K562 (cell line): Measurements from ENCODE around the gene FMNL3. TPM values are rescaled to one million over a fixed set of nuclear protein-coding genes. Genes with fewer than 3 reads are reported as not detected.

Experiments used
- ATAC-seq: fragments of 200-7000 bp; cut with Tn5 transposase; 3 replicates; pipeline ENCODE4 v1.9.1; 2020; ENCODE audit warnings: moderate library complexity
- BruUV-seq: library from RNA; stranded (reverse); fragments of 400-500 nt; replicated peaks from 2 replicates; lab custom pipeline; 2021; lab: Mats Ljungman, UMichigan
- CTCF ChIA-PET: fragments of 300-600 bp; formaldehyde crosslinking; extraction: SDS; loops from one replicate; lab custom pipeline; 2021; ENCODE audit warnings: low intra/inter-chr PET ratio; lab: Yijun Ruan, JAX
- POLR2A ChIA-PET: fragments of 300-600, 350-650 bp; sonication (Branson Sonifier 250); formaldehyde crosslinking; extraction: SDS; loops from one replicate; lab custom pipeline; 2021; ENCODE audit warnings: antibody characterized with exemption, inconsistent platforms; lab: Yijun Ruan, JAX
- DNase-seq, 4 experiments: peaks; one replicate each; pipeline versions ENCODE4 v3.0.0 to v3.0.0-alpha.2; 2011 to 2018; ENCODE audit warnings: low spot score in 3 of 4, mixed read lengths in 3 of 4; ENCODE audit errors: extremely low read depth in 1 of 4
- FAIRE-seq: peaks from 2 replicates; lab custom pipeline; 2011; peaks lifted over from hg19 to GRCh38; lab: Jason Lieb, UNC
- H2AFZ ChIP-seq: 2 replicates; pipeline ENCODE4 v1.6.0; 2011; ENCODE audit warnings: low read depth, low read length, control low read depth, inconsistent platforms
- H3K27ac ChIP-seq: fragments of 200-600 bp; 3 replicates; pipeline ENCODE4 v1.8.0; 2011; ENCODE audit warnings: low read depth, mild to moderate bottlenecking, control low read depth, inconsistent platforms, low read length, moderate library complexity, mixed read lengths; ENCODE audit errors: extremely low read depth
- H3K27me3 ChIP-seq, 2 experiments: fragments of 300-600 bp in 1 of 2; 2 replicates in 1 of 2; 3 replicates in 1 of 2; pipeline versions ENCODE4 v1.6.0 to v1.8.0; 2011; ENCODE audit warnings: inconsistent platforms in 2 of 2, low read length in 2 of 2, mild to moderate bottlenecking in 1 of 2, mixed read lengths in 1 of 2, moderate library complexity in 1 of 2; ENCODE audit not compliant: control insufficient read depth in 2 of 2, insufficient read depth in 2 of 2
- H3K36me3 ChIP-seq: fragments of 300-600 bp; 3 replicates; pipeline ENCODE4 v1.8.0; 2011; ENCODE audit warnings: mild to moderate bottlenecking, low read length, inconsistent platforms; ENCODE audit not compliant: control insufficient read depth, insufficient read depth
- H3K4me1 ChIP-seq, 2 experiments: fragments of 200-600 bp in 1 of 2; replicated peaks in 1 of 2; 2 replicates in 1 of 2; 3 replicates in 1 of 2; pipeline versions ENCODE4 v1.5.1 to v1.8.0; 2011; ENCODE audit warnings: inconsistent platforms in 2 of 2, low read length in 2 of 2, mild to moderate bottlenecking in 1 of 2, mixed read lengths in 1 of 2, moderate library complexity in 1 of 2; ENCODE audit not compliant: control insufficient read depth in 2 of 2, insufficient read depth in 2 of 2
- H3K4me2 ChIP-seq: 2 replicates; pipeline ENCODE4 v1.6.1; 2011; ENCODE audit warnings: low read length, control low read depth, inconsistent platforms, mixed read lengths; ENCODE audit not compliant: insufficient read depth
- H3K4me3 ChIP-seq: fragments of 200-600 bp; sonication (generic), shearing (Covaris generic); 2 replicates; pipeline ENCODE4 v1.5.1; 2016; ENCODE audit warnings: control low read depth, inconsistent platforms
- H3K79me2 ChIP-seq: fragments of 200-600 bp; 3 replicates; pipeline ENCODE4 v1.8.0; 2011; ENCODE audit warnings: low read length, inconsistent platforms; ENCODE audit not compliant: control insufficient read depth, insufficient read depth
- H3K9ac ChIP-seq, 2 experiments: 2 replicates each; pipeline versions ENCODE4 v1.6.0 to v1.6.1; 2011; ENCODE audit warnings: low read depth in 2 of 2, low read length in 2 of 2, control low read depth in 1 of 2, inconsistent platforms in 1 of 2, mild to moderate bottlenecking in 1 of 2, mixed read lengths in 1 of 2; ENCODE audit not compliant: insufficient read depth in 1 of 2
- H3K9me1 ChIP-seq: one replicate; pipeline ENCODE4 v1.6.0; 2011; ENCODE audit warnings: inconsistent platforms, mild to moderate bottlenecking, low read length, moderate library complexity; ENCODE audit not compliant: control insufficient read depth, insufficient read depth
- H3K9me3 ChIP-seq: replicated peaks from 2 replicates; pipeline ENCODE4 v1.5.1; 2011; ENCODE audit warnings: low read depth, low read length, inconsistent platforms; ENCODE audit not compliant: control insufficient read depth, insufficient read depth
- H4K20me1 ChIP-seq: replicated peaks from 2 replicates; pipeline ENCODE4 v1.6.1; 2011; ENCODE audit warnings: low read length, inconsistent platforms, mixed read lengths; ENCODE audit not compliant: control insufficient read depth, insufficient read depth
- MAZ ChIP-seq, 2 experiments: fragments of 450-650 bp in 1 of 2; sonication (generic) in 1 of 2; formaldehyde crosslinking; IDR thresholded peaks in 1 of 2; conservative IDR thresholded peaks in 1 of 2; 2 replicates each; pipeline versions ENCODE4 v1.4.0 to v1.5.0; 2020; ENCODE audit warnings: mild to moderate bottlenecking in 1 of 2, missing genetic modification reagents in 1 of 2
- NFIC ChIP-seq: fragments of 450-650 bp; IDR thresholded peaks from 2 replicates; pipeline ENCODE4 v1.6.1; 2017; ENCODE audit warnings: mild to moderate bottlenecking, inconsistent platforms
- NRF1 ChIP-seq, 2 experiments: fragments of 450-650 bp; IDR thresholded peaks in 1 of 2; conservative IDR thresholded peaks in 1 of 2; 2 replicates each; pipeline ENCODE4 v1.6.1; 2014; ENCODE audit warnings: mild to moderate bottlenecking in 2 of 2
- POLR2AphosphoS5 ChIP-seq: IDR thresholded peaks from 2 replicates; pipeline ENCODE4 v1.6.1; 2011; ENCODE audit warnings: mild to moderate bottlenecking, low read depth, low read length, moderate library complexity; ENCODE audit not compliant: control insufficient read depth, insufficient read depth
- SMAD4 ChIP-seq: fragments of 250-450 bp; sonication (Bioruptor Pico); conservative IDR thresholded peaks from 2 replicates; pipeline ENCODE4 v1.8.0; 2021; ENCODE audit warnings: inconsistent platforms, mild to moderate bottlenecking, moderate library complexity
- ZNF239 ChIP-seq: fragments of 250-450 bp; sonication (Bioruptor Pico); IDR thresholded peaks from 2 replicates; pipeline ENCODE4 v1.4.0; 2020; ENCODE audit warnings: mild to moderate bottlenecking
- WGBS: fragments of 100-300 bp; shearing (Covaris generic); methylation state at CpG from one replicate; pipeline ENCODE4 v1.1.6; 2016; ENCODE audit warnings: low coverage, mixed read lengths; ENCODE audit not compliant: insufficient coverage; ENCODE audit errors: missing lambda C conversion rate; 5-methylcytosine and 5-hydroxymethylcytosine counted together
- in situ Hi-C: fragments of 300-500 bp; cut with MboI; formaldehyde crosslinking; loops from 4 replicates; pipeline ENCODE4 v1.15.0; 2018; ENCODE audit warnings: inconsistent platforms, mixed read lengths
- intact Hi-C: fragments of 100-400 bp; cut with micrococcal nuclease; formaldehyde crosslinking; loops from 2 replicates; pipeline ENCODE4 v1.14.2; 2022
- polyA plus RNA-seq, 8 experiments: library from polyadenylated mRNA; depleted of rRNA in 4 of 8; stranded (reverse) in 5 of 8; unstranded in 3 of 8; fragments of >200 nt; fragmentation: Nextera tagmentation in 2 of 8; fragmentation: Illumina TruSeq in 1 of 8; extraction: Ambion mirVana in 2 of 8; extraction: Trizol in 1 of 8; gene quantifications; 2 replicates each; pipeline versions ENCODE4 v1.2.1 to v1.2.3, GENCODE V29; 2011 to 2014; ENCODE audit warnings: inconsistent platforms in 1 of 8, missing spikeins in 1 of 8
- total RNA-seq, 7 experiments: library from RNA; depleted of rRNA in 6 of 7; stranded (reverse); fragments of >200 nt in 6 of 7; fragmentation: Illumina TruSeq in 2 of 7; extraction: Trizol in 2 of 7; gene quantifications; 2 replicates each; pipeline versions ENCODE4 v1.2.1 to v1.2.3, GENCODE V29; 2011 to 2021; ENCODE audit warnings: low replicate concordance in 1 of 7
- TF ChIP-seq, protein P1 (sequence below), 2 experiments: fragments of 450-650 bp in 1 of 2; sonication (generic) in 1 of 2; formaldehyde crosslinking in 1 of 2; IDR thresholded peaks; 2 replicates each; pipeline versions ENCODE4 v1.7.1 to v1.9.0; 2016 to 2022; ENCODE audit warnings: inconsistent platforms in 1 of 2, mild to moderate bottlenecking in 1 of 2, missing genetic modification reagents in 1 of 2
- TF ChIP-seq, protein P2 (sequence below): fragments of 450-650 bp; formaldehyde crosslinking; IDR thresholded peaks from 2 replicates; pipeline ENCODE4 v1.4.0; 2020; ENCODE audit warnings: mild to moderate bottlenecking, moderate library complexity

The FMNL3 gene
- total and polyA plus RNA-seq, 9 of the 15 experiments (the other 6 are each of a cell fraction or from before 2014, with no cell fraction given): 0.49 to 14.4 (median 6.8) TPM

- no peaks in the 10 kb centered on the region for H3K27me3 ChIP-seq
- no peak for FAIRE-seq
- H3K4me3 ChIP-seq: no peak overlapping the region
- H3K36me3 ChIP-seq: no peaks in the 10 kb centered on the region
- peak in 1 of 4 experiments; percentile 45 for DNase-seq
- H2AFZ ChIP-seq: peak overlapping the region; percentile 57
- H3K9me3 ChIP-seq: no peaks in the 10 kb centered on the region
- peak overlapping the region; percentile 37; the same call in 1 of the 3 replicates for H3K27ac ChIP-seq
- ChIA-PET POLR2A (interaction anchor here (0.7 kb wide), 1 partner anchor 9 kb away, joined by 5 read pairs; no protein-coding TSS in a partner anchor), CTCF (no interaction called here)
- in situ Hi-C loops: no loop called here
- ATAC-seq: no peak
- no peaks in the 10 kb centered on the region; the same call in 2 of the 3 replicates for H3K79me2 ChIP-seq
- whole genome bisulfite sequencing: 30% methylated on average over 4 of the region's 5 CpGs
- peak overlapping the region; percentile 35 for H3K4me2 ChIP-seq
- intact Hi-C loops: loop anchor here (5.0 kb wide), 1 partner anchor 36 kb away; the partner anchor contains the start of gene FMNL3
- H3K9ac ChIP-seq: peak overlapping the region in 1 of 2 experiments; percentile 18; a peak in 1 of 4 replicates
- BruUV-seq: no TSS peak
- H3K4me1 ChIP-seq: peaks cover 20 to 40% of the 10 kb centered on the region in 2 experiments
- H4K20me1 ChIP-seq: no peaks in the 10 kb centered on the region
- H3K9me1 ChIP-seq: no peaks in the 10 kb centered on the region
- TF ChIP-seq MAZ (CRISPR knock-in tag; conservative IDR thresholded peaks at IDR 0.05 in 1 of 2, IDR thresholded peaks at IDR 0.05 in 1 of 2): 0 out of 4 replicates have a peak, but pooled peaks of 1 of the 2 experiments have one; percentile 20
- peak; percentile 41; the same call in 1 of the 2 replicates for TF ChIP-seq SMAD4 (CRISPR knock-in tag)
- TF ChIP-seq, protein P1, sequence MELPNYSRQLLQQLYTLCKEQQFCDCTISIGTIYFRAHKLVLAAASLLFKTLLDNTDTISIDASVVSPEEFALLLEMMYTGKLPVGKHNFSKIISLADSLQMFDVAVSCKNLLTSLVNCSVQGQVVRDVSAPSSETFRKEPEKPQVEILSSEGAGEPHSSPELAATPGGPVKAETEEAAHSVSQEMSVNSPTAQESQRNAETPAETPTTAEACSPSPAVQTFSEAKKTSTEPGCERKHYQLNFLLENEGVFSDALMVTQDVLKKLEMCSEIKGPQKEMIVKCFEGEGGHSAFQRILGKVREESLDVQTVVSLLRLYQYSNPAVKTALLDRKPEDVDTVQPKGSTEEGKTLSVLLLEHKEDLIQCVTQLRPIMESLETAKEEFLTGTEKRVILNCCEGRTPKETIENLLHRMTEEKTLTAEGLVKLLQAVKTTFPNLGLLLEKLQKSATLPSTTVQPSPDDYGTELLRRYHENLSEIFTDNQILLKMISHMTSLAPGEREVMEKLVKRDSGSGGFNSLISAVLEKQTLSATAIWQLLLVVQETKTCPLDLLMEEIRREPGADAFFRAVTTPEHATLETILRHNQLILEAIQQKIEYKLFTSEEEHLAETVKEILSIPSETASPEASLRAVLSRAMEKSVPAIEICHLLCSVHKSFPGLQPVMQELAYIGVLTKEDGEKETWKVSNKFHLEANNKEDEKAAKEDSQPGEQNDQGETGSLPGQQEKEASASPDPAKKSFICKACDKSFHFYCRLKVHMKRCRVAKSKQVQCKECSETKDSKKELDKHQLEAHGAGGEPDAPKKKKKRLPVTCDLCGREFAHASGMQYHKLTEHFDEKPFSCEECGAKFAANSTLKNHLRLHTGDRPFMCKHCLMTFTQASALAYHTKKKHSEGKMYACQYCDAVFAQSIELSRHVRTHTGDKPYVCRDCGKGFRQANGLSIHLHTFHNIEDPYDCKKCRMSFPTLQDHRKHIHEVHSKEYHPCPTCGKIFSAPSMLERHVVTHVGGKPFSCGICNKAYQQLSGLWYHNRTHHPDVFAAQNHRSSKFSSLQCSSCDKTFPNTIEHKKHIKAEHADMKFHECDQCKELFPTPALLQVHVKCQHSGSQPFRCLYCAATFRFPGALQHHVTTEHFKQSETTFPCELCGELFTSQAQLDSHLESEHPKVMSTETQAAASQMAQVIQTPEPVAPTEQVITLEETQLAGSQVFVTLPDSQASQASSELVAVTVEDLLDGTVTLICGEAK (IDR thresholded peaks at IDR 0.05): peak; percentile 83
- TF ChIP-seq, protein P1 (CRISPR knock-in tag; IDR thresholded peaks at IDR 0.05): no peak
- TF ChIP-seq, protein P2, sequence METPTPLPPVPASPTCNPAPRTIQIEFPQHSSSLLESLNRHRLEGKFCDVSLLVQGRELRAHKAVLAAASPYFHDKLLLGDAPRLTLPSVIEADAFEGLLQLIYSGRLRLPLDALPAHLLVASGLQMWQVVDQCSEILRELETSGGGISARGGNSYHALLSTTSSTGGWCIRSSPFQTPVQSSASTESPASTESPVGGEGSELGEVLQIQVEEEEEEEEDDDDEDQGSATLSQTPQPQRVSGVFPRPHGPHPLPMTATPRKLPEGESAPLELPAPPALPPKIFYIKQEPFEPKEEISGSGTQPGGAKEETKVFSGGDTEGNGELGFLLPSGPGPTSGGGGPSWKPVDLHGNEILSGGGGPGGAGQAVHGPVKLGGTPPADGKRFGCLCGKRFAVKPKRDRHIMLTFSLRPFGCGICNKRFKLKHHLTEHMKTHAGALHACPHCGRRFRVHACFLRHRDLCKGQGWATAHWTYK (CRISPR knock-in tag): 0 out of 2 replicates have a peak, but pooled peaks have one; percentile 21
- TF ChIP-seq ZNF239 (CRISPR knock-in tag): 0 out of 2 replicates have a peak, but pooled peaks have one; percentile 9
- peak; percentile 70 for TF ChIP-seq NFIC
- no peak for TF ChIP-seq POLR2AphosphoS5
- TF ChIP-seq NRF1 (conservative IDR thresholded peaks at IDR 0.05 in 1 of 2, IDR thresholded peaks at IDR 0.05 in 1 of 2): no peak
Measured at GRCh38 chr12:49671031-49671765, 36.0 kb downstream of the FMNL3 start.
